Measurements from ENCODE around the gene STK32A.

GRCh38 chr5:147223343-147223742 is 11.5 kb upstream of the STK32A start:
- TF ChIP-seq SUZ12 (IDR thresholded peaks at IDR 0.05; ENCODE audit: extremely low read depth, insufficient read depth, insufficient read length) = no peak
- no peak for TF ChIP-seq ZNF274 (IDR thresholded peaks at IDR 0.05; ENCODE audit: low read depth, low read length)
- no peak for TF ChIP-seq YY1 (IDR thresholded peaks at IDR 0.05; ENCODE audit: insufficient read depth, insufficient read length)
